Skeletal muscle tissue (tissue), 4 donors: ENCODE data around the gene HAND2. TPM values are rescaled to one million over a fixed set of nuclear protein-coding genes. Genes with fewer than 3 reads are reported as not detected.
A peak's percentile ranks its signal among the peaks of the same experiment; 100 is the strongest.

Experiments
- H3K27ac ChIP-seq: one replicate; pipeline ENCODE4 v1.7.0; 2013; ENCODE audit warnings: mild to moderate bottlenecking, low read depth, low read length, inconsistent platforms
- H3K27me3 ChIP-seq, 3 donors: one replicate each; pipeline ENCODE4 v1.7.0; 2013; ENCODE audit warnings: low read length in 3 of 3; ENCODE audit not compliant: control insufficient read depth in 3 of 3, insufficient read depth in 3 of 3
- H3K36me3 ChIP-seq, 3 donors: one replicate each; pipeline ENCODE4 v1.7.0; 2013; ENCODE audit warnings: low read length in 3 of 3; ENCODE audit not compliant: control insufficient read depth in 3 of 3, insufficient read depth in 3 of 3
- H3K4me1 ChIP-seq, 3 donors: one replicate each; pipeline ENCODE4 v1.7.0; 2013; ENCODE audit warnings: low read length in 3 of 3, mild to moderate bottlenecking in 3 of 3; ENCODE audit not compliant: control insufficient read depth in 3 of 3, insufficient read depth in 3 of 3
- H3K4me3 ChIP-seq, 3 donors: one replicate each; pipeline ENCODE4 v1.7.0; 2013; ENCODE audit warnings: low read length in 3 of 3
- H3K9ac ChIP-seq, 3 donors: one replicate each; pipeline ENCODE4 v1.7.0; 2013; ENCODE audit warnings: low read length in 3 of 3, mild to moderate bottlenecking in 3 of 3, moderate library complexity in 2 of 3, low read depth in 1 of 3
- H3K9me3 ChIP-seq, 3 donors: one replicate each; pipeline ENCODE4 v1.7.0; 2013; ENCODE audit warnings: low read length in 3 of 3; ENCODE audit not compliant: control insufficient read depth in 3 of 3
- total RNA-seq: library from RNA; depleted of rRNA; stranded (reverse); fragments of >200 nt; gene quantifications from one replicate; pipeline ENCODE4 v1.2.3, GENCODE V29; 2014
- donor health status: Osteomylitis.

HAND2 gene
- total RNA-seq, 1 donor from 2014 or later = 1.0 TPM

GRCh38 chr4:173513651-173514050 is 16.4 kb downstream of the HAND2 start:
- H3K9me3 ChIP-seq = no peaks in the 10 kb centered on the region
- no peak overlapping the region for H3K4me3 ChIP-seq
- no peaks in the 10 kb centered on the region for H3K4me1 ChIP-seq
- no peak overlapping the region for H3K9ac ChIP-seq
- no peaks in the 10 kb centered on the region for H3K36me3 ChIP-seq
- H3K27ac ChIP-seq = no peak overlapping the region
- H3K27me3 ChIP-seq = peaks cover 55 to 71% (median 59%) of the 10 kb centered on the region in 3 donors

- Histone ChIP-seq H3K36me3 (no peaks in the 10 kb centered on the region), H3K9ac (no peak overlapping the region), H3K4me1 (no peaks in the 10 kb centered on the region), H3K27ac (no peak overlapping the region), H3K27me3 (peaks cover 54 to 66% (median 57%) of the 10 kb centered on the region in 3 donors), H3K9me3 (no peaks in the 10 kb centered on the region), H3K4me3 (no peak overlapping the region)
Observed at GRCh38 chr4:173511787-173512361, 18.2 kb downstream of the HAND2 start.

GRCh38 chr4:173509036-173510001 is 20.7 kb downstream of the HAND2 start:
- H3K9me3 ChIP-seq = no peaks in the 10 kb centered on the region
- H3K4me1 ChIP-seq = peaks cover 0 to under 1% (median 0%) of the 10 kb centered on the region in 3 donors
- H3K27me3 ChIP-seq = peaks cover 53 to 65% (median 60%) of the 10 kb centered on the region in 3 donors
- H3K36me3 ChIP-seq = no peaks in the 10 kb centered on the region
- H3K27ac ChIP-seq = no peak overlapping the region
- H3K4me3 ChIP-seq = peak overlapping the region; percentile 52 to 59 (median 57)
- peak overlapping the region in 1 of 3 donors; percentile 50 for H3K9ac ChIP-seq

GRCh38 chr4:173508386-173509035 is 21.5 kb downstream of the HAND2 start:
- Histone ChIP-seq H3K36me3 (no peaks in the 10 kb centered on the region), H3K9ac (no peak overlapping the region), H3K27me3 (peaks cover 48 to 70% (median 63%) of the 10 kb centered on the region in 3 donors), H3K27ac (no peak overlapping the region), H3K4me1 (peaks cover 0 to 4% (median 0%) of the 10 kb centered on the region in 3 donors), H3K9me3 (no peaks in the 10 kb centered on the region), H3K4me3 (no peak overlapping the region)

- H3K27ac ChIP-seq = no peak overlapping the region
Observed at GRCh38 chr4:173507471-173508385, 22.3 kb downstream of the HAND2 start.

GRCh38 chr4:173506597-173507211 is 23.3 kb downstream of the HAND2 start:
- Histone ChIP-seq H3K4me3 (peak overlapping the region in 1 of 3 donors; percentile 19), H3K9me3 (no peaks in the 10 kb centered on the region), H3K27ac (no peak overlapping the region), H3K27me3 (peaks cover 56 to 75% (median 70%) of the 10 kb centered on the region in 3 donors), H3K36me3 (no peaks in the 10 kb centered on the region), H3K4me1 (peaks cover 0 to 4% (median 0%) of the 10 kb centered on the region in 3 donors), H3K9ac (no peak overlapping the region)

More at GRCh38 chr4:173507471-173508385, 22.3 kb downstream of the HAND2 start:
- H3K27me3 ChIP-seq = peaks cover 55 to 77% (median 70%) of the 10 kb centered on the region in 3 donors
- no peak overlapping the region for H3K4me3 ChIP-seq
- H3K4me1 ChIP-seq = peaks cover 0 to 4% (median 0%) of the 10 kb centered on the region in 3 donors
- H3K9ac ChIP-seq = no peak overlapping the region
- no peaks in the 10 kb centered on the region for H3K9me3 ChIP-seq
- no peaks in the 10 kb centered on the region for H3K36me3 ChIP-seq

- H3K36me3 ChIP-seq = no peaks in the 10 kb centered on the region
- no peak overlapping the region for H3K27ac ChIP-seq
- H3K4me1 ChIP-seq = peaks cover 0 to 6% (median 3%) of the 10 kb centered on the region in 3 donors
- peaks cover 62 to 77% (median 76%) of the 10 kb centered on the region in 3 donors for H3K27me3 ChIP-seq
- no peak overlapping the region for H3K9ac ChIP-seq
- no peak overlapping the region for H3K4me3 ChIP-seq
- no peaks in the 10 kb centered on the region for H3K9me3 ChIP-seq
Observed at GRCh38 chr4:173505924-173506518, 24.0 kb downstream of the HAND2 start.

GRCh38 chr4:173504181-173504503 is 25.9 kb downstream of the HAND2 start:
- Histone ChIP-seq H3K9me3 (no peaks in the 10 kb centered on the region), H3K27ac (no peak overlapping the region), H3K4me1 (peaks cover 2 to 8% (median 6%) of the 10 kb centered on the region in 3 donors), H3K4me3 (no peak overlapping the region), H3K9ac (no peak overlapping the region), H3K27me3 (peaks cover 72 to 85% (median 79%) of the 10 kb centered on the region in 3 donors), H3K36me3 (no peaks in the 10 kb centered on the region)
